Aortic smooth muscle cell (primary cell): ENCODE measurements around the gene GDE1. TPM values are rescaled to one million over a fixed set of nuclear protein-coding genes. Genes with fewer than 3 reads are reported as not detected.

ENCODE experiments used
- total RNA-seq: library from RNA; depleted of rRNA; stranded (reverse); fragments of >200 nt; gene quantifications from 2 replicates; pipeline ENCODE4 v1.2.3, GENCODE V29; 2014

The GDE1 gene
- 66.7 and 67.8 TPM in 2 replicates for total RNA-seq

GRCh38 chr16:19521471-19522396, at the start of gene GDE1:
GDE1 (minus strand) TSS chr16:19522098; CDS start chr16:19521964, 134 bp downstream.

GRCh38 chr16:19555186-19555937, 33.5 kb upstream of the GDE1 start, which contains the start of gene VPS35L:
VPS35L (plus strand) TSS chr16:19555703; CDS start chr16:19555730, 27 bp downstream.

DNA sequence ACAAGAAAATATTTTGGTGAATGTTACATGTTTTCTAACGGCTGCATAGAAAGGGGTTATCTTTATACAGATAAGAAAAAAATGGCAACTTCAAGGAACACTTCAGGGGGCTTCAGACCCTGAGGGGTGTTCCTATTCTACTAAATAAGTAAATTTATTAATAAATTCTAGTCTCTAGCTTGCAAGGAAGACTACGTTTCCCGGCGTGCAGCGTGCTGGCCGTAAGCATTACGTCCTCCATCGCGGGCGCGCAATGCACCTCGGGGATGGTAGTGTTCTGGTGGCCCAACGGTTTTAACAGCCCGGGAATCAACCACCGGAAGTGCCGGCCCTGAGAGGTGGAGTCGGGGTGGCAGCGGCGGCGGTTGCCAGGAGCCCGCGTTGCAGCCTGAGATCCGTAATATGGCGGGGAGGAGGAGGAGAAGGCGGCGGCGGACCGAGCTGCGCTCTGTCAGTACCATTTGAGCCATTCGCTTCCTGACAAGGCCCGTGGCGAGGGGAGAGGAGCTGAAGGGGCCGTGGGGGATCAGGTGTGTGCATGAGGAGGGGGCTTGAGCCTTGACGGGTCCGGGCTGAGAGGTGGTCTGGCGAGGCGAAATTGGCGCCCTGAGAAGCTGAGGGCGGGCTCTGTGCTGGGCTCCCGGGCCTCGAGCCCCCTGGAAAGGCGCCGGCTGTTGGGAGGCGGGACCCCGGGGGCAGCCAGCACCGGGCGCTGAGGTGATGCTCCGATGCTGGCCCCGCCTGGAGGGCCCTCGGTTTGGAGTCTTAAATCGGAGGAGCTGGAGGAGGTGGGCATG, 1.9 kb upstream of the GDE1 start, which contains the start of gene CCP110:
Gene CCP110, plus strand, starts transcription at position 384 of the 797 bp plus-strand sequence. CDS start 3,940 bp downstream, outside the sequence.

Other genes starting within 250 kb of the GDE1 start
- not detected in 2 replicates for gene CLEC19A, start 236.4 kb downstream of the GDE1 start, total RNA-seq
- 0.12 and 0.79 TPM in 2 replicates for gene TMC5, start 104.2 kb downstream of the GDE1 start, total RNA-seq
- gene CCP110, start 1.8 kb upstream of the GDE1 start, total RNA-seq = 10.9 and 11.8 TPM in 2 replicates
- 40.3 and 50.6 TPM in 2 replicates for gene VPS35L, start 33.6 kb upstream of the GDE1 start, total RNA-seq
- gene KNOP1, start 196.1 kb upstream of the GDE1 start, total RNA-seq = 9.0 and 9.5 TPM in 2 replicates
- gene IQCK, start 196.2 kb upstream of the GDE1 start, total RNA-seq = 7.3 and 8.1 TPM in 2 replicates